GM11168 (cell line): ENCODE measurements around the gene PRPF4.
"Not testable (repeated sequence)": the region's sequence is repeated elsewhere in the genome, so short reads cannot be mapped to it uniquely, and the experiment has no call there.

Experiments
- in situ Hi-C: fragments of 300-500 bp; cut with MboI; formaldehyde crosslinking; loops from one replicate; pipeline ENCODE4 v1.12.0; 2022; ENCODE audit warnings: low sequenced_read_pairs; ENCODE audit not compliant: unreplicated experiment

PRPF4 gene

DNA sequence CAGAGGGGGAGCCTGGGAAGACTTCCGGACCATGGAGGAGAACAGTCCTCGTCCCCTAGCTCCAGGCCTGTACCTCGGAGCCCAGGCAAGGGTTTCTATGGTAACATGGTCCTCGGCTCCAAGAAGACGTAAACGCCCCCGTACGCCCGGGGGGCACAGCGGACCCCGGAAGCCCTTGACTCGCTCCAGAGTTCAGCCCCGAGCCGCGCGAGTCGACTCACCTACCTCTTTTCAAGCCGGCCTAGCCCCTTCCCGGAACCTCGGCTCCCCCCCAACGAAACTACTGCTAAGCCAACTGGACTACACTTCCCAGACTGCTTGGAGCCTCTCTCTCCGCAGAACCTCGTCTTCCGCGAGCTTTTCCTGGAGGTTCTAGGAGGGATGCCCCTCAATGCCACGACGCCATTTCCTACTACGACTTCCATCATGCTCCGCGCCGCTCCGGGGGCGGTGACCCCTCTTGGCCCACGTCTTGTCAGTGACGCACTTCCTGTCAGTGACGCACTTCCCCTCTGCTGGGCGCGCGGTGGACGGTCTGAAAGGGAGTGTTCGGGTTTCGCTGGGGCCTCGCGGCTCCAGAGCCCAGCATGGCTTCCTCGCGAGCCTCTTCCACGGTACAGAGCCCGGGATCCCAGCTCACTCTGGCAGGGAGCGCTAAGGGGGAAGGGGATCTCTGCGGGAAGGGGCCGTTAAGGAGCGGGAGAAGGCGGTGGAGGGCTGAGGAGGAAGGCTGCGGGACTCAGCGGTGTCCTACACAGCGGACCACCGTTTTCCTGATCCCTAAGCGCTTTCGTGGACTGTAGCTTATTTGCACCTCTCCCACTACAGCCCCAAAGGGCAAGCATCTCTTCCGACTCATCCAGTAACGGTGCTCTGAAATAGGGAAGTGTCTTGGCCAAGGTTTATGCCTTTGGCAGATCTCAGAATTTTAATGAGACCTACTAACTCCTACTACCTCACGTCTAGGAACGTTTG, at the start of gene PRPF4, which contains the start of gene CDC26:
Gene PRPF4 (plus strand): TSS at position 502 of the 975 bp plus-strand sequence. CDS start 86 bp downstream, at position 588.
Gene CDC26 (minus strand): TSS at position 416 of the 975 bp plus-strand sequence. CDS start 3,065 bp downstream, outside the sequence.
- in situ Hi-C loops, result no loop called here

DNA sequence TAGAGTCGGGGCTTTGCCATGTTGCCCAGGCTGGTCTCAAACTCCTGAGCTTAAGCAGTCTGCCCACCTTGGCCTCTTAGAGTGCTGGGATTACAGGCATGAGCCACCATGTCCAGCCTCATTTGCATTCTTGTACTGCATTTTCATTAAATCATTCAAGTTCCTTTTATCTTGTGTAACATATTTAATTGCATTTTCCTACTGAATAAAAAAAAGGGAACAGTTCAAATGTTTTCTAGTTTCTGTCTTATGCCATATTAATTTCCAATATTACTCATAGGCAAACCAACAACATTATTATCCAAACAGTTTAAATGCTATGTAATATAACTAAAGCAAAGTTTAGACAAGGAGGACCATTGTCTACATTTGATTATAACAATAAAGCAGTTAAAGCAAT, 48.0 kb upstream of the PRPF4 start:
- in situ Hi-C loops, result no loop called here

DNA sequence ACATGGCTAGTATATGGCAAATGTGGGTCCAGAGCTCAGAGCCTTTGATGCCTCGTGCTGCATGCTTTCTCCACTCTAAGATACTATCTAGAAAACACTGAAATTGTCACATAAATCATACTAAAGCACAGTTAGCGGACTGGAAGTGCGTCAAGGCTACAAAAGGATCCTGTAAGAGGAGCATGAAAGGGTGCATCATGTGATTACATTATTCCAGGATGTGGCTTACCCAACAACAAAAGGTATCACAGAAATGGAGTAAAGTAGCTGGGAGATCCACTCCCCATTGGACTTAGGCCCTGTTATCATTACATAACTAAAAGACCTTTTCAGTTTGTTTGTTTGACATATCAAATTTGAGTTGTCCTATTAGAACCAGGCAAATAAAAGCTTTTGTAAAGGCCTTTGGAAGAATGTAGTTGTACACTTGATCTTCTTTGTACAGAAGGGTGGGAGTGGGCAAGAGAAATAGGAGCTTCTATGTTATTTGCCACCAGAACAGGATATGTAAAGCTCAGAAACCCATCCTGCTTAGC, 47.3 kb upstream of the PRPF4 start:
- in situ Hi-C loops, result no loop called here

GRCh38 chr9:113231701-113232100, 43.8 kb upstream of the PRPF4 start:
- in situ Hi-C loops, result no loop called here

GRCh38 chr9:113235701-113236255, 39.7 kb upstream of the PRPF4 start:
- in situ Hi-C loops, result not testable (repeated sequence)

GRCh38 chr9:113237026-113237425, 38.4 kb upstream of the PRPF4 start:
- in situ Hi-C loops, result no loop called here

GRCh38 chr9:113238202-113238858, 37.1 kb upstream of the PRPF4 start:
- in situ Hi-C loops, result no loop called here

GRCh38 chr9:113238859-113239232, 36.6 kb upstream of the PRPF4 start:
- in situ Hi-C loops, result no loop called here

- in situ Hi-C loops, result no loop called here
These were observed 34.3 kb upstream of the PRPF4 start for GRCh38 chr9:113241161-113241560.

DNA sequence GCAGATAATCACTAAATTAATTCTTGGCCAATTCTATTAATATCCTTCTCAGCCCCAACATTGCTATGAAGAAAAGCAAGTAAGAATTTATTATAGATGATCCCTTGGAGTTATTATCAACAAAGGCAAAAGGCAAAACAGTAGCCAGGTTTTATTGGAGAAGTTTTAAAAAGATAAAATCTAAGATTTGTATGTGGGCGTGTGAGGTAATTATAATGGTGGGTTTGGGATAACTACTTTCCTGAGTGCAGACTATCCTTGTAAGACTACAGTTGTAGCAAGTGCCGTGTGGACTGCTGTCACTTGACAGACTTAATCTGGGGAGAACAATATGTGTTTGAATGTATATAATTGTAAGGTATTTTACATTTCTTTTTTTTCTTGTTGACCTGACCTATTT, 30.9 kb upstream of the PRPF4 start:
- in situ Hi-C loops, result no loop called here

DNA sequence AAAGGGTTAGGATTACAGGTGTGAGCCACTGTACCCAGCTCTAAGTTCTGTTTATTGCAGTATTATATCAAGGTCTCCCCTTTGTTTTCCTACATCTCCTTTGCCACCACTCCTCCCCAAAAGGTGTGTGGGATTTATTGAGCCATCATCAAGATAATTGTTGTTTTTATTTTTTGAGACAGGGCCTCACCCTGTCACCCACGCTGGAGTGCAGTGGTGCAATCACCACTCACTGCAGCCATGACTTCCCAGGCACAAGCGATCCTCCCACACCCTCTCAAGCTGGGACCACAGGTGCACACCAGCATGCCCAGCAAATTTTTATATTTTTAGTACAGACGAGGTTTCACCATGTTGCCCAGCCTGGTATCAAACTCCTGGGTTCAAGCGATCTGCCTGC, 29.6 kb upstream of the PRPF4 start:
- in situ Hi-C loops, result no loop called here

DNA sequence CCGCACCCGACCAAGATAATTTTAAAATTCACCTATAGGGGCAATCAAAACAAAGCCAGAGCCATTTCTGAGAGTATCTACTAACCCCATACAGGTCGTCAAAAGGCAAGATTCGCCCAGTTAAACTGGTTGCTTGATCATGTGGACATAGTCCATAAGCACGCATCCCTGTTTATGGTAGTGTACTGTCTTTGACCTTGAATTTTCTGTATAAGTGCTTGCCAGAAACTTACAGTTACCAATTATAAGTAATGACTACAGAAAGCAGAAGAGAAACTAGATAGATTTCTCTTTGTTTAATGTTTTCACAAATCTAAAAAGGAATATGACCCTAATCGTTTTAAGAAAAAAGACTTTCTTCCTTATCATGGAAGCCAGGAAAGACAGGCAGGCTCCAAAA, 28.5 kb upstream of the PRPF4 start:
- in situ Hi-C loops, result no loop called here

- in situ Hi-C loops, result no loop called here
These were observed 27.8 kb upstream of the PRPF4 start for GRCh38 chr9:113247640-113248039.

- in situ Hi-C loops, result not testable (repeated sequence)
These were observed 25.8 kb upstream of the PRPF4 start for GRCh38 chr9:113249661-113250060.

DNA sequence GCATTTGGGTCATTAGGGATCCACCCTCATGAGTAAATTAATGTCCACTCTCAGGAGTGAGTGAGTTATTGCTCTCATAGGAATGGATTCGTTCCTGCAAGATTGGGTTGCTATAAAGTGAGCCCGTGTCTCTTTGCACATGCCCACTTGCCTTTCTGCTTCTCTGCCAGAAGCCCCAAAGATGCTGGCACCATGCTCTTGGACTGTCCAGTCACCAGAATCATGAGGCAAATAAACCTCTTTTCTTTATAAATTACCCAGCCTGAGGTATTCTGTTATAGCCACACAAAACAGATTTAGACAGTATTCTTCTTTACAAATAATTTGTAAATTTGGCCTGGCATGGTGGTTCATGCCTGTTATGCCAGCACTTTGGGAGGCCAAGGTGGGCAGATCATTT, 24.7 kb upstream of the PRPF4 start:
- in situ Hi-C loops, result no loop called here

- in situ Hi-C loops, result no loop called here
These were observed 20.5 kb upstream of the PRPF4 start for GRCh38 chr9:113254991-113255390.

DNA sequence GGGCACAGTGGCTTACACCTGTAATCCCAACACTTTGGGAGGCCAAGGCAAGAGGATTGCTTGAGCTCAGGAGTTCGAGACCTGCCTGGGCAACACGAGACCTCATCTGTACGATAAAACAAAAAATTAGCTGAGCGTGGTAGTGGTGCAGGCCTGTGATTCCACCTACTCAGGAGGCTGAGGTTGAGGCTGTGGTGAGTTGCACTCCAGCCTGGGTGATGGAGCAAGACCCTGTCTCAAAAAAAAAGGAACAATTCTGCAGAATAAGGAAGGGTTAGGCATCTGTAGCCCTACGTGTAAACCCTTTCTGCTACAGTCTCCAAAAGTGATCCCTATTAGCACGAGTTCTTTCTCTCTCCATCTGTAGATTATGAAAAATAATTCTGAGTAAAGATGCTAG, 20.0 kb upstream of the PRPF4 start:
- in situ Hi-C loops, result no loop called here

- in situ Hi-C loops, result no loop called here
These were observed 17.6 kb upstream of the PRPF4 start for GRCh38 chr9:113257863-113258262.

GRCh38 chr9:113258282-113258681, 17.2 kb upstream of the PRPF4 start:
- in situ Hi-C loops, result no loop called here

GRCh38 chr9:113261917-113262671, 13.4 kb upstream of the PRPF4 start:
- in situ Hi-C loops, result no loop called here
